Endothelial cell of umbilical vein (primary cell): Measurements from ENCODE around the gene FMNL2. TPM values are rescaled to one million over a fixed set of nuclear protein-coding genes. Genes with fewer than 3 reads are reported as not detected.

Experiments used
- BruUV-seq: library from RNA; stranded (reverse); fragments of 400-500 nt; replicated peaks from 2 replicates; lab custom pipeline; 2021; lab: Mats Ljungman, UMichigan
- CTCF ChIA-PET: fragments of 300-600, 350-600 bp; sonication (Branson Sonifier 250); formaldehyde crosslinking; loops from one replicate; lab custom pipeline; 2021; ENCODE audit warnings: antibody characterized with exemption, inconsistent platforms; lab: Charles Lee
- POLR2A ChIA-PET: fragments of 300-600, 350-600 bp; sonication (Branson Sonifier 250); formaldehyde crosslinking; loops from one replicate; lab custom pipeline; 2021; ENCODE audit warnings: antibody characterized with exemption, inconsistent platforms; lab: Charles Lee
- DNase-seq: peaks from one replicate; pipeline ENCODE4 v3.0.0-alpha.2; 2011; ENCODE audit warnings: low read depth, low spot score
- FAIRE-seq: peaks from 2 replicates; lab custom pipeline; 2011; peaks lifted over from hg19 to GRCh38; lab: Jason Lieb, UNC
- H2AFZ ChIP-seq: 2 replicates; pipeline ENCODE4 v1.6.0; 2012; ENCODE audit warnings: low read depth, low read length, control low read depth, inconsistent platforms
- H3K27ac ChIP-seq: 2 replicates; pipeline ENCODE4 v1.5.1; 2011; ENCODE audit warnings: low read depth, mild to moderate bottlenecking, control low read depth, low read length, moderate library complexity; ENCODE audit not compliant: insufficient read depth
- H3K27me3 ChIP-seq, 2 experiments: 2 replicates each; pipeline versions ENCODE4 v1.6.0 to v1.6.1; 2011; ENCODE audit warnings: low read length in 2 of 2, mixed read lengths in 1 of 2; ENCODE audit not compliant: control insufficient read depth in 2 of 2, insufficient read depth in 2 of 2
- H3K36me3 ChIP-seq, 2 experiments: 2 replicates in 1 of 2; 3 replicates in 1 of 2; pipeline ENCODE4 v1.5.1; 2011; ENCODE audit warnings: low read length in 2 of 2, mild to moderate bottlenecking in 1 of 2, moderate library complexity in 1 of 2; ENCODE audit not compliant: control insufficient read depth in 2 of 2, insufficient read depth in 2 of 2; ENCODE audit errors: extremely low read depth in 1 of 2
- H3K4me1 ChIP-seq: 3 replicates; pipeline ENCODE4 v1.5.1; 2011; ENCODE audit warnings: mild to moderate bottlenecking, low read length; ENCODE audit not compliant: control insufficient read depth, insufficient read depth; ENCODE audit errors: extremely low read depth
- H3K4me2 ChIP-seq: 2 replicates; pipeline ENCODE4 v1.6.1; 2011; ENCODE audit warnings: low read length, control low read depth, mixed read lengths; ENCODE audit not compliant: insufficient read depth
- H3K4me3 ChIP-seq, 3 experiments: fragments of 200-600 bp in 1 of 3; sonication (generic), shearing (Covaris generic) in 1 of 3; replicated peaks in 1 of 3; 2 replicates each; pipeline ENCODE4 v1.5.1; 2011 to 2016; ENCODE audit warnings: control low read depth in 3 of 3, low read length in 3 of 3, mild to moderate bottlenecking in 2 of 3, inconsistent platforms in 1 of 3, low read depth in 1 of 3, moderate library complexity in 1 of 3; ENCODE audit not compliant: insufficient read depth in 1 of 3
- H3K79me2 ChIP-seq: 2 replicates; pipeline ENCODE4 v1.6.0; 2012; ENCODE audit warnings: low read length, inconsistent platforms; ENCODE audit not compliant: control insufficient read depth, insufficient read depth
- H3K9ac ChIP-seq: replicated peaks from 2 replicates; pipeline ENCODE3; 2011; ENCODE audit warnings: low read length, control low read depth; ENCODE audit not compliant: insufficient read depth; ENCODE audit errors: extremely low read depth
- H3K9me1 ChIP-seq: replicated peaks from 3 replicates; pipeline ENCODE4 v1.6.0; 2011; ENCODE audit warnings: mild to moderate bottlenecking, low read length; ENCODE audit not compliant: control insufficient read depth, insufficient read depth; ENCODE audit errors: extremely low read depth
- H3K9me3 ChIP-seq: replicated peaks from 2 replicates; pipeline ENCODE4 v1.5.1; 2012; ENCODE audit warnings: low read length, inconsistent platforms; ENCODE audit not compliant: control insufficient read depth, insufficient read depth
- H4K20me1 ChIP-seq: replicated peaks from 2 replicates; pipeline ENCODE3; 2011; ENCODE audit warnings: mild to moderate bottlenecking, low read length; ENCODE audit not compliant: control insufficient read depth, insufficient read depth; ENCODE audit errors: extremely low read depth
- CTCF ChIP-seq, 2 donors: IDR thresholded peaks; 1 replicate in 1 of 2; 2 replicates in 1 of 2; pipeline ENCODE4 v1.5.1; 2011; ENCODE audit warnings: low read length in 2 of 2, mild to moderate bottlenecking in 2 of 2, moderate library complexity in 2 of 2, control low read depth in 1 of 2, inconsistent platforms in 1 of 2, low read depth in 1 of 2; ENCODE audit not compliant: insufficient read depth in 1 of 2; ENCODE audit errors: extremely low read depth in 1 of 2
- EZH2 ChIP-seq: IDR thresholded peaks from 2 replicates; pipeline ENCODE4 v1.6.1; 2012; ENCODE audit warnings: borderline replicate concordance, low read depth, mild to moderate bottlenecking, moderate library complexity, low read length, inconsistent platforms; ENCODE audit not compliant: severe bottlenecking
- FOS ChIP-seq: IDR thresholded peaks from 2 replicates; pipeline ENCODE4 v1.6.1; 2011; ENCODE audit warnings: mild to moderate bottlenecking, low read length, moderate library complexity, borderline replicate concordance; ENCODE audit not compliant: insufficient read depth
- GATA2 ChIP-seq: IDR thresholded peaks from 2 replicates; pipeline ENCODE4 v1.7.0; 2011; ENCODE audit warnings: low read depth, mild to moderate bottlenecking, moderate library complexity, mixed read lengths, low read length; ENCODE audit not compliant: insufficient read length, insufficient read depth
- JUN ChIP-seq: IDR thresholded peaks from 2 replicates; pipeline ENCODE4 v1.6.1; 2011; ENCODE audit warnings: borderline replicate concordance, low read depth; ENCODE audit not compliant: insufficient read length, insufficient read depth
- MAX ChIP-seq: IDR thresholded peaks from 2 replicates; pipeline ENCODE4 v1.6.1; 2011; ENCODE audit not compliant: insufficient read depth, insufficient read length
- MYC ChIP-seq: IDR thresholded peaks from one replicate; pipeline ENCODE4 v1.6.1; 2011; ENCODE audit warnings: mild to moderate bottlenecking, low read depth, low read length
- POLR2A ChIP-seq: IDR thresholded peaks from 2 replicates; pipeline ENCODE4 v1.6.1; 2012; ENCODE audit warnings: low read depth, mild to moderate bottlenecking, control low read depth, low read length
- POLR2AphosphoS5 ChIP-seq: IDR thresholded peaks from 2 replicates; pipeline ENCODE4 v1.6.1; 2012; ENCODE audit warnings: low read depth, mild to moderate bottlenecking, control low read depth, low read length, moderate library complexity; ENCODE audit not compliant: insufficient read depth
- dilution Hi-C: fragments of 300-500 bp; cut with MboI; formaldehyde crosslinking; loops from one replicate; pipeline ENCODE4 v1.15.0; 2019; ENCODE audit warnings: low sequenced_read_pairs; ENCODE audit not compliant: extremely low pct_ligation_motif_present
- intact Hi-C: fragments of 100-400 bp; cut with micrococcal nuclease; formaldehyde crosslinking; loops from one replicate; pipeline ENCODE4 v1.10.0; 2022
- polyA plus RNA-seq, 4 experiments: library from polyadenylated mRNA; depleted of rRNA in 3 of 4; stranded (reverse) in 3 of 4; unstranded in 1 of 4; fragments of >200 nt; gene quantifications; 2 replicates each; pipeline versions ENCODE4 v1.2.1 to v1.2.3, GENCODE V29; 2011 to 2012; ENCODE audit warnings: missing spikeins in 1 of 4
- total RNA-seq: library from RNA; stranded (reverse); gene quantifications from 2 replicates; pipeline ENCODE4 v1.2.3, GENCODE V29; 2021

FMNL2 gene
- total and polyA plus RNA-seq, 2 donors (not counting 3 experiments of a cell fraction or from before 2014, with no cell fraction given) = 8.3 to 28.0 TPM

GRCh38 chr2:152486737-152487400, 151.9 kb downstream of the FMNL2 start:
- H3K27ac ChIP-seq = no peak overlapping the region
- H4K20me1 ChIP-seq = no peaks in the 10 kb centered on the region
- dilution Hi-C loops (no loop called here), intact Hi-C loops (no loop called here)
- ChIA-PET POLR2A (no interaction called here), CTCF (interaction anchor here (2.5 kb wide), 1 partner anchor 12 kb away, joined by 5 read pairs; no protein-coding TSS in a partner anchor)
- H3K9me3 ChIP-seq = no peaks in the 10 kb centered on the region
- no peak for TF ChIP-seq FOS
- no peak for TF ChIP-seq POLR2A
- no peak for TF ChIP-seq MYC
- TF ChIP-seq GATA2 = no peak
- TF ChIP-seq POLR2AphosphoS5 = no peak
- no peak for TF ChIP-seq JUN
- no peak for TF ChIP-seq EZH2
- no peak for TF ChIP-seq MAX
- TF ChIP-seq CTCF (IDR thresholded peaks at IDR 0.05; ENCODE audit: extremely low read depth in 1 of 2, insufficient read depth in 1 of 2, low read depth in 1 of 2, low read length in 2 of 2) = no peak
- H3K27me3 ChIP-seq = no peaks in the 10 kb centered on the region
- no peak overlapping the region for H2AFZ ChIP-seq
- peaks cover 2% of the 10 kb centered on the region for H3K9me1 ChIP-seq
- no peak for DNase-seq
- H3K4me1 ChIP-seq = no peaks in the 10 kb centered on the region
- no peak overlapping the region for H3K4me3 ChIP-seq
- H3K9ac ChIP-seq = no peak overlapping the region
- no peak overlapping the region for H3K4me2 ChIP-seq
- peaks cover 3% of the 10 kb centered on the region for H3K79me2 ChIP-seq
- no TSS peak for BruUV-seq
- FAIRE-seq = no peak
- H3K36me3 ChIP-seq = no peaks in the 10 kb centered on the region
